ENCODE measurements around the gene EPHB4. TPM values are rescaled to one million over a fixed set of nuclear protein-coding genes. Genes with fewer than 3 reads are reported as not detected.

The EPHB4 gene
- total RNA-seq = 10 to 100 TPM; 29.1 to 55.0 (median 36.5) TPM

- TF ChIP-seq CTCF (IDR thresholded peaks at IDR 0.05) (peak in 2 of 6 experiments; percentile 3 to 15), POLR2A (IDR thresholded peaks at IDR 0.05) (peak in 1 of 4 donors; percentile 38)
- peak within 1 kb of the TSS; percentile 80 to 95 (median 90) for H3K27ac ChIP-seq
- 0 to 5% methylated on average over 21 to 31 of the region's 80 CpGs for WGBS, 2 donors
- intact Hi-C loops (cut with DNase I) = no loop called here
- DNase-seq = no peak
- peak within 1 kb of the TSS; percentile 65 to 94 (median 74) for H3K4me3 ChIP-seq
- H3K9me3 ChIP-seq = no peaks in the 10 kb centered on the region
- H3K4me1 ChIP-seq = peaks cover 21 to 46% (median 24%) of the 10 kb centered on the region in 3 donors
- H3K36me3 ChIP-seq = peaks cover 8 to 18% (median 11%) of the 10 kb centered on the region in 3 donors
- H3K27me3 ChIP-seq = peaks cover 0 to 25% (median 0%) of the 10 kb centered on the region in 4 donors
These were observed at the start of gene EPHB4 for GRCh38 chr7:100827330-100828226. EPHB4 (minus strand) TSS chr7:100827523; CDS start chr7:100827030, 493 bp downstream.

- intact Hi-C loops (cut with DNase I) = no loop called here
- Histone ChIP-seq H3K4me1 (peaks cover 8 to 60% (median 36%) of the 10 kb centered on the region in 3 donors), H3K27ac (peak overlapping the region; percentile 97 to 99 (median 98)), H3K4me3 (peak overlapping the region; percentile 86 to 100 (median 96)), H3K27me3 (no peaks in the 10 kb centered on the region), H3K36me3 (peaks cover 7 to 78% (median 8%) of the 10 kb centered on the region in 3 donors), H3K9me3 (no peaks in the 10 kb centered on the region)
- TF ChIP-seq POLR2A (IDR thresholded peaks at IDR 0.05) (no peak), CTCF (IDR thresholded peaks at IDR 0.05) (no peak)
- WGBS, 2 donors = 0% methylated on average over 11 to 21 of the region's 39 CpGs
- no peak for DNase-seq
These were observed 48.0 kb upstream of the EPHB4 start for GRCh38 chr7:100875356-100875751.

GRCh38 chr7:100874577-100875355 lies 47.4 kb upstream of the EPHB4 start, which contains the start of gene SRRT:
SRRT (plus strand) TSS chr7:100875103; CDS start chr7:100875591, 488 bp downstream.
- TF ChIP-seq POLR2A (IDR thresholded peaks at IDR 0.05) (peak in 3 of 4 donors; percentile 74 to 96 (median 90)), CTCF (IDR thresholded peaks at IDR 0.05) (peak; percentile 42 to 87 (median 70))
- H3K4me1 ChIP-seq = peaks cover 8 to 59% (median 36%) of the 10 kb centered on the region in 3 donors

GRCh38 chr7:100874300-100874576 lies 46.9 kb upstream of the EPHB4 start:
- TF ChIP-seq CTCF (IDR thresholded peaks at IDR 0.05) (no peak), POLR2A (IDR thresholded peaks at IDR 0.05) (no peak)
- 28% methylated on average over 6 of the region's 8 CpGs; no CpG with 5 or more reads in 1 of the 2 donors for WGBS, 2 donors

More at GRCh38 chr7:100874577-100875355, 47.4 kb upstream of the EPHB4 start, which contains the start of gene SRRT:
- no peaks in the 10 kb centered on the region for H3K9me3 ChIP-seq
- peak within 1 kb of the TSS; percentile 86 to 100 (median 96) for H3K4me3 ChIP-seq
- intact Hi-C loops (cut with DNase I) = no loop called here
- peaks cover 7 to 78% (median 8%) of the 10 kb centered on the region in 3 donors for H3K36me3 ChIP-seq
- no peaks in the 10 kb centered on the region for H3K27me3 ChIP-seq
- 0 to 1% methylated on average over 6 to 43 of the region's 79 CpGs for WGBS, 2 donors
- peak; percentile 95 for DNase-seq
- H3K27ac ChIP-seq = peak within 1 kb of the TSS; percentile 97 to 99 (median 98)

More at GRCh38 chr7:100874300-100874576, 46.9 kb upstream of the EPHB4 start:
- DNase-seq = no peak
- H3K4me1 ChIP-seq = peaks cover 8 to 61% (median 40%) of the 10 kb centered on the region in 3 donors
- H3K27me3 ChIP-seq = no peaks in the 10 kb centered on the region
- H3K27ac ChIP-seq = peak overlapping the region; percentile 97 to 99 (median 98)
- intact Hi-C loops (cut with DNase I) = no loop called here
- H3K36me3 ChIP-seq = peaks cover 7 to 77% (median 8%) of the 10 kb centered on the region in 3 donors
- no peaks in the 10 kb centered on the region for H3K9me3 ChIP-seq
- peak overlapping the region; percentile 86 to 100 (median 96) for H3K4me3 ChIP-seq
